WTC11 (cell line): ENCODE measurements around the gene NCAPH2. TPM values are rescaled to one million over a fixed set of nuclear protein-coding genes. Genes with fewer than 3 reads are reported as not detected.

ENCODE experiments used
- ATAC-seq: fragments of 200-7000 bp; cut with Tn5 transposase; 2 replicates; pipeline ENCODE4 v1.10.0; 2021; ENCODE audit warnings: mild to moderate bottlenecking, moderate library complexity
- CTCF ChIA-PET: fragments of 300-600 bp; sonication (Branson Sonifier 250); formaldehyde crosslinking; loops from one replicate; lab custom pipeline; 2021; ENCODE audit warnings: antibody characterized with exemption; lab: Charles Lee
- POLR2A ChIA-PET: fragments of 350-600 bp; sonication (Branson Sonifier 250); formaldehyde crosslinking; loops from one replicate; lab custom pipeline; 2021; ENCODE audit warnings: antibody characterized with exemption; lab: Charles Lee
- DNase-seq: peaks from one replicate; pipeline ENCODE4 v3.0.0; 2021; ENCODE audit warnings: low spot score
- H3K27ac Mint-ChIP-seq: 2 replicates; pipeline ENCODE4 v1.8.0; 2021; ENCODE audit warnings: mixed read lengths
- H3K27me3 Mint-ChIP-seq: 2 replicates; pipeline ENCODE4 v1.8.0; 2021; ENCODE audit warnings: low read depth, mild to moderate bottlenecking, moderate library complexity, mixed read lengths
- H3K36me3 Mint-ChIP-seq: 2 replicates; pipeline ENCODE4 v1.8.0; 2021; ENCODE audit warnings: mixed read lengths
- H3K4me1 Mint-ChIP-seq: 2 replicates; pipeline ENCODE4 v1.8.0; 2022; ENCODE audit warnings: mixed read lengths
- H3K4me3 Mint-ChIP-seq: 2 replicates; pipeline ENCODE4 v1.8.0; 2021; ENCODE audit warnings: mild to moderate bottlenecking, moderate library complexity, mixed read lengths
- H3K9me3 Mint-ChIP-seq: 2 replicates; pipeline ENCODE4 v1.8.0; 2021; ENCODE audit warnings: mixed read lengths
- CBFB ChIP-seq: sonication (generic); formaldehyde crosslinking; IDR thresholded peaks from 2 replicates; pipeline ENCODE4 v1.8.1; 2022; ENCODE audit warnings: mild to moderate bottlenecking, low read depth, missing genetic modification reagents
- GRHL2 ChIP-seq: fragments of 250-450 bp; sonication (Bioruptor Pico); IDR thresholded peaks from 2 replicates; pipeline ENCODE4 v1.8.0; 2022; ENCODE audit warnings: mild to moderate bottlenecking, moderate library complexity; ENCODE audit not compliant: insufficient replicate concordance, severe bottlenecking
- KAT7 ChIP-seq: sonication (generic); formaldehyde crosslinking; IDR thresholded peaks from 2 replicates; pipeline ENCODE4 v1.8.1; 2023; ENCODE audit warnings: missing genetic modification reagents, mild to moderate bottlenecking, borderline replicate concordance
- NR1H2 ChIP-seq: sonication (generic); formaldehyde crosslinking; IDR thresholded peaks from 2 replicates; pipeline ENCODE4 v1.9.0; 2021; ENCODE audit warnings: mild to moderate bottlenecking, moderate library complexity, missing genetic modification reagents
- NR3C1 ChIP-seq: sonication (generic); formaldehyde crosslinking; conservative IDR thresholded peaks from 2 replicates; pipeline ENCODE4 v1.8.1; 2023; ENCODE audit warnings: low read depth, mild to moderate bottlenecking, missing genetic modification reagents
- RORB ChIP-seq: fragments of 250-450 bp; sonication (Bioruptor Pico); IDR thresholded peaks from 2 replicates; pipeline ENCODE4 v1.9.0; 2021; ENCODE audit warnings: mild to moderate bottlenecking
- TCF7 ChIP-seq: sonication (generic); formaldehyde crosslinking; IDR thresholded peaks from 2 replicates; pipeline ENCODE4 v1.8.0; 2022; ENCODE audit warnings: mild to moderate bottlenecking, low read depth, missing genetic modification reagents, moderate library complexity
- TEAD4 ChIP-seq: sonication (generic); formaldehyde crosslinking; IDR thresholded peaks from 2 replicates; pipeline ENCODE4 v1.8.0; 2022; ENCODE audit warnings: mild to moderate bottlenecking, missing genetic modification reagents
- USF1 ChIP-seq: sonication (generic); formaldehyde crosslinking; IDR thresholded peaks from 2 replicates; pipeline ENCODE4 v1.8.0; 2022; ENCODE audit warnings: mild to moderate bottlenecking, missing genetic modification reagents
- ZNF219 ChIP-seq: sonication (generic); formaldehyde crosslinking; IDR thresholded peaks from 2 replicates; pipeline ENCODE4 v1.8.0; 2023; ENCODE audit warnings: missing genetic modification reagents, mild to moderate bottlenecking, borderline replicate concordance
- ZNF263 ChIP-seq: sonication (generic); formaldehyde crosslinking; IDR thresholded peaks from 2 replicates; pipeline ENCODE4 v1.8.1; 2022; ENCODE audit warnings: low read depth, mild to moderate bottlenecking, moderate library complexity, missing genetic modification reagents
- ZNF317 ChIP-seq: sonication (generic); formaldehyde crosslinking; IDR thresholded peaks from 2 replicates; pipeline ENCODE4 v1.8.1; 2023; ENCODE audit warnings: low read depth, mild to moderate bottlenecking, moderate library complexity, missing genetic modification reagents, borderline replicate concordance
- ZNF396 ChIP-seq: fragments of 250-450 bp; sonication (Bioruptor Pico); IDR thresholded peaks from 2 replicates; pipeline ENCODE4 v1.8.0; 2021; ENCODE audit warnings: mild to moderate bottlenecking, moderate library complexity, borderline replicate concordance
- ZNF512 ChIP-seq: sonication (generic); formaldehyde crosslinking; IDR thresholded peaks from 2 replicates; pipeline ENCODE4 v1.8.1; 2022; ENCODE audit warnings: missing genetic modification reagents, borderline replicate concordance
- total RNA-seq: library from RNA; stranded (reverse); gene quantifications from 3 replicates; pipeline ENCODE4 v1.2.3, GENCODE V29; 2021
- TF ChIP-seq, protein P1 (sequence below): sonication (generic); formaldehyde crosslinking; IDR thresholded peaks from 2 replicates; pipeline ENCODE4 v1.8.0; 2022; ENCODE audit warnings: missing genetic modification reagents
- TF ChIP-seq, protein P2 (sequence below): fragments of 250-450 bp; sonication (Bioruptor Pico); IDR thresholded peaks from 2 replicates; pipeline ENCODE4 v1.9.0; 2021; ENCODE audit warnings: mild to moderate bottlenecking
- TF ChIP-seq, protein P3 (sequence below): sonication (generic); formaldehyde crosslinking; IDR thresholded peaks from 2 replicates; pipeline ENCODE4 v1.8.0; 2023; ENCODE audit warnings: mild to moderate bottlenecking, missing genetic modification reagents
- TF ChIP-seq, protein P4 (sequence below): fragments of 250-450 bp; sonication (Bioruptor Pico); IDR thresholded peaks from 2 replicates; pipeline ENCODE4 v2.1.2; 2022; ENCODE audit warnings: mild to moderate bottlenecking, moderate library complexity

The NCAPH2 gene
- total RNA-seq, 1 experiment from 2014 or later: 78.4 TPM

- POLR2A ChIA-PET: no interaction called here
- ATAC-seq (no peak), DNase-seq (no peak)
- Mint-ChIP-seq H3K27ac (no peak overlapping the region), H3K36me3 (peaks cover 22% of the 10 kb centered on the region), H3K27me3 (no peaks in the 10 kb centered on the region; the same call in 1 of the 2 replicates), H3K4me3 (no peak overlapping the region), H3K4me1 (peaks cover 11% of the 10 kb centered on the region), H3K9me3 (no peaks in the 10 kb centered on the region)
- TF ChIP-seq NR1H2 (CRISPR knock-in tag) (no peak), ZNF219 (CRISPR knock-in tag) (no peak), GRHL2 (no peak), TCF7 (CRISPR knock-in tag) (no peak), USF1 (CRISPR knock-in tag) (no peak), ZNF396 (no peak), NR3C1 (CRISPR knock-in tag) (no peak), ZNF317 (CRISPR knock-in tag) (no peak), ZNF512 (no peak), TEAD4 (CRISPR knock-in tag) (no peak), CBFB (no peak), ZNF263 (no peak), RORB (no peak), KAT7 (CRISPR knock-in tag) (no peak)
- TF ChIP-seq, protein P1, sequence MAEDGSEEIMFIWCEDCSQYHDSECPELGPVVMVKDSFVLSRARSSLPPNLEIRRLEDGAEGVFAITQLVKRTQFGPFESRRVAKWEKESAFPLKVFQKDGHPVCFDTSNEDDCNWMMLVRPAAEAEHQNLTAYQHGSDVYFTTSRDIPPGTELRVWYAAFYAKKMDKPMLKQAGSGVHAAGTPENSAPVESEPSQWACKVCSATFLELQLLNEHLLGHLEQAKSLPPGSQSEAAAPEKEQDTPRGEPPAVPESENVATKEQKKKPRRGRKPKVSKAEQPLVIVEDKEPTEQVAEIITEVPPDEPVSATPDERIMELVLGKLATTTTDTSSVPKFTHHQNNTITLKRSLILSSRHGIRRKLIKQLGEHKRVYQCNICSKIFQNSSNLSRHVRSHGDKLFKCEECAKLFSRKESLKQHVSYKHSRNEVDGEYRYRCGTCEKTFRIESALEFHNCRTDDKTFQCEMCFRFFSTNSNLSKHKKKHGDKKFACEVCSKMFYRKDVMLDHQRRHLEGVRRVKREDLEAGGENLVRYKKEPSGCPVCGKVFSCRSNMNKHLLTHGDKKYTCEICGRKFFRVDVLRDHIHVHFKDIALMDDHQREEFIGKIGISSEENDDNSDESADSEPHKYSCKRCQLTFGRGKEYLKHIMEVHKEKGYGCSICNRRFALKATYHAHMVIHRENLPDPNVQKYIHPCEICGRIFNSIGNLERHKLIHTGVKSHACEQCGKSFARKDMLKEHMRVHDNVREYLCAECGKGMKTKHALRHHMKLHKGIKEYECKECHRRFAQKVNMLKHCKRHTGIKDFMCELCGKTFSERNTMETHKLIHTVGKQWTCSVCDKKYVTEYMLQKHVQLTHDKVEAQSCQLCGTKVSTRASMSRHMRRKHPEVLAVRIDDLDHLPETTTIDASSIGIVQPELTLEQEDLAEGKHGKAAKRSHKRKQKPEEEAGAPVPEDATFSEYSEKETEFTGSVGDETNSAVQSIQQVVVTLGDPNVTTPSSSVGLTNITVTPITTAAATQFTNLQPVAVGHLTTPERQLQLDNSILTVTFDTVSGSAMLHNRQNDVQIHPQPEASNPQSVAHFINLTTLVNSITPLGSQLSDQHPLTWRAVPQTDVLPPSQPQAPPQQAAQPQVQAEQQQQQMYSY (CRISPR knock-in tag): no peak
- TF ChIP-seq, protein P2, sequence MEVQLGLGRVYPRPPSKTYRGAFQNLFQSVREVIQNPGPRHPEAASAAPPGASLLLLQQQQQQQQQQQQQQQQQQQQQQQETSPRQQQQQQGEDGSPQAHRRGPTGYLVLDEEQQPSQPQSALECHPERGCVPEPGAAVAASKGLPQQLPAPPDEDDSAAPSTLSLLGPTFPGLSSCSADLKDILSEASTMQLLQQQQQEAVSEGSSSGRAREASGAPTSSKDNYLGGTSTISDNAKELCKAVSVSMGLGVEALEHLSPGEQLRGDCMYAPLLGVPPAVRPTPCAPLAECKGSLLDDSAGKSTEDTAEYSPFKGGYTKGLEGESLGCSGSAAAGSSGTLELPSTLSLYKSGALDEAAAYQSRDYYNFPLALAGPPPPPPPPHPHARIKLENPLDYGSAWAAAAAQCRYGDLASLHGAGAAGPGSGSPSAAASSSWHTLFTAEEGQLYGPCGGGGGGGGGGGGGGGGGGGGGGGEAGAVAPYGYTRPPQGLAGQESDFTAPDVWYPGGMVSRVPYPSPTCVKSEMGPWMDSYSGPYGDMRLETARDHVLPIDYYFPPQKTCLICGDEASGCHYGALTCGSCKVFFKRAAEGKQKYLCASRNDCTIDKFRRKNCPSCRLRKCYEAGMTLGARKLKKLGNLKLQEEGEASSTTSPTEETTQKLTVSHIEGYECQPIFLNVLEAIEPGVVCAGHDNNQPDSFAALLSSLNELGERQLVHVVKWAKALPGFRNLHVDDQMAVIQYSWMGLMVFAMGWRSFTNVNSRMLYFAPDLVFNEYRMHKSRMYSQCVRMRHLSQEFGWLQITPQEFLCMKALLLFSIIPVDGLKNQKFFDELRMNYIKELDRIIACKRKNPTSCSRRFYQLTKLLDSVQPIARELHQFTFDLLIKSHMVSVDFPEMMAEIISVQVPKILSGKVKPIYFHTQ (CRISPR knock-in tag): no peak
- TF ChIP-seq, protein P3, sequence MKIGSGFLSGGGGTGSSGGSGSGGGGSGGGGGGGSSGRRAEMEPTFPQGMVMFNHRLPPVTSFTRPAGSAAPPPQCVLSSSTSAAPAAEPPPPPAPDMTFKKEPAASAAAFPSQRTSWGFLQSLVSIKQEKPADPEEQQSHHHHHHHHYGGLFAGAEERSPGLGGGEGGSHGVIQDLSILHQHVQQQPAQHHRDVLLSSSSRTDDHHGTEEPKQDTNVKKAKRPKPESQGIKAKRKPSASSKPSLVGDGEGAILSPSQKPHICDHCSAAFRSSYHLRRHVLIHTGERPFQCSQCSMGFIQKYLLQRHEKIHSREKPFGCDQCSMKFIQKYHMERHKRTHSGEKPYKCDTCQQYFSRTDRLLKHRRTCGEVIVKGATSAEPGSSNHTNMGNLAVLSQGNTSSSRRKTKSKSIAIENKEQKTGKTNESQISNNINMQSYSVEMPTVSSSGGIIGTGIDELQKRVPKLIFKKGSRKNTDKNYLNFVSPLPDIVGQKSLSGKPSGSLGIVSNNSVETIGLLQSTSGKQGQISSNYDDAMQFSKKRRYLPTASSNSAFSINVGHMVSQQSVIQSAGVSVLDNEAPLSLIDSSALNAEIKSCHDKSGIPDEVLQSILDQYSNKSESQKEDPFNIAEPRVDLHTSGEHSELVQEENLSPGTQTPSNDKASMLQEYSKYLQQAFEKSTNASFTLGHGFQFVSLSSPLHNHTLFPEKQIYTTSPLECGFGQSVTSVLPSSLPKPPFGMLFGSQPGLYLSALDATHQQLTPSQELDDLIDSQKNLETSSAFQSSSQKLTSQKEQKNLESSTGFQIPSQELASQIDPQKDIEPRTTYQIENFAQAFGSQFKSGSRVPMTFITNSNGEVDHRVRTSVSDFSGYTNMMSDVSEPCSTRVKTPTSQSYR (CRISPR knock-in tag): no peak
- TF ChIP-seq, protein P4, sequence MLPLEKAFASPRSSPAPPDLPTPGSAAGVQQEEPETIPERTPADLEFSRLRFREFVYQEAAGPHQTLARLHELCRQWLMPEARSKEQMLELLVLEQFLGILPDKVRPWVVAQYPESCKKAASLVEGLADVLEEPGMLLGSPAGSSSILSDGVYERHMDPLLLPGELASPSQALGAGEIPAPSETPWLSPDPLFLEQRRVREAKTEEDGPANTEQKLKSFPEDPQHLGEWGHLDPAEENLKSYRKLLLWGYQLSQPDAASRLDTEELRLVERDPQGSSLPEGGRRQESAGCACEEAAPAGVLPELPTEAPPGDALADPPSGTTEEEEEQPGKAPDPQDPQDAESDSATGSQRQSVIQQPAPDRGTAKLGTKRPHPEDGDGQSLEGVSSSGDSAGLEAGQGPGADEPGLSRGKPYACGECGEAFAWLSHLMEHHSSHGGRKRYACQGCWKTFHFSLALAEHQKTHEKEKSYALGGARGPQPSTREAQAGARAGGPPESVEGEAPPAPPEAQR (CRISPR knock-in tag): no peak
- CTCF ChIA-PET: interaction anchor here (0.5 to 0.6 kb wide), 2 partner anchors 32 to 175 kb away, joined by 4 read pairs; no protein-coding TSS in a partner anchor
Measured at GRCh38 chr22:50467341-50467740, 40.7 kb upstream of the NCAPH2 start.
